HK-2 (cell line): ENCODE data around the gene DNAL4.

Source experiments
- DNase-seq: peaks from one replicate; pipeline ENCODE4 v3.0.0-alpha.2; 2018; ENCODE audit not compliant: unreplicated experiment

The DNAL4 gene

GRCh38 chr22:38786631-38787030 is 7.3 kb downstream of the DNAL4 start:
- no peak for DNase-seq

GRCh38 chr22:38784856-38785255 is 9.1 kb downstream of the DNAL4 start:
- DNase-seq = no peak

GRCh38 chr22:38784035-38784434 is 9.9 kb downstream of the DNAL4 start:
- DNase-seq = no peak

GRCh38 chr22:38783095-38783615 is 10.8 kb downstream of the DNAL4 start:
- DNase-seq = no peak

- DNase-seq = no peak
Measured at GRCh38 chr22:38782402-38783094, 11.4 kb downstream of the DNAL4 start.

- no peak for DNase-seq
Measured at GRCh38 chr22:38781033-38781432, 12.9 kb downstream of the DNAL4 start.

GRCh38 chr22:38777087-38777671 is 16.8 kb downstream of the DNAL4 start:
- DNase-seq = no peak

- DNase-seq = no peak
Measured at GRCh38 chr22:38776086-38776485, 17.9 kb downstream of the DNAL4 start.

- DNase-seq = no peak
Measured at GRCh38 chr22:38775656-38776055, 18.3 kb downstream of the DNAL4 start.

- no peak for DNase-seq
Measured at GRCh38 chr22:38774496-38775166, 19.3 kb downstream of the DNAL4 start.

GRCh38 chr22:38773363-38773946 is 20.5 kb downstream of the DNAL4 start:
- DNase-seq = no peak

GRCh38 chr22:38772623-38772873 is 21.4 kb downstream of the DNAL4 start:
- DNase-seq = no peak

- no peak for DNase-seq
Measured at GRCh38 chr22:38770257-38770949, 23.5 kb downstream of the DNAL4 start.

- no peak for DNase-seq
Measured at GRCh38 chr22:38768036-38768435, 25.9 kb downstream of the DNAL4 start.

GRCh38 chr22:38767313-38767712 is 26.6 kb downstream of the DNAL4 start:
- no peak for DNase-seq

GRCh38 chr22:38766076-38766777 is 27.7 kb downstream of the DNAL4 start:
- peak; percentile 77 for DNase-seq

GRCh38 chr22:38762551-38762983 is 31.4 kb downstream of the DNAL4 start:
- no peak for DNase-seq

GRCh38 chr22:38761202-38762162 is 32.5 kb downstream of the DNAL4 start:
- DNase-seq = peak; percentile 45

GRCh38 chr22:38760477-38761201 is 33.3 kb downstream of the DNAL4 start:
- peak; percentile 13 for DNase-seq

- no peak for DNase-seq
Measured at GRCh38 chr22:38759005-38759404, 34.9 kb downstream of the DNAL4 start.
